Measurements from ENCODE around the gene TBC1D17. TPM values are rescaled to one million over a fixed set of nuclear protein-coding genes. Genes with fewer than 3 reads are reported as not detected.

The TBC1D17 gene
- total RNA-seq, 6 experiments from 2014 or later, result 12.6 to 38.1 (median 27.8) TPM

GRCh38 chr19:49915271-49915670 lies 37.8 kb downstream of the TBC1D17 start:
- WGBS (ENCODE audit: insufficient coverage, low coverage, low lambda C conversion rate, missing lambda C conversion rate), result 90% methylated on average over 4 of the region's 6 CpGs
- Histone ChIP-seq H3K36me3 (peaks cover 0 to 6% (median 0%) of the 10 kb centered on the region in 4 donors), H3K4me1 (peaks cover 0 to 29% (median 11%) of the 10 kb centered on the region in 4 donors), H3K4me3 (no peak overlapping the region), H3K27me3 (no peaks in the 10 kb centered on the region), H3K27ac (no peak overlapping the region), H3K9me3 (no peaks in the 10 kb centered on the region)
- intact Hi-C loops (cut with DNase I), result no loop called here
- TF ChIP-seq CTCF (IDR thresholded peaks at IDR 0.05) (no peak), POLR2A (IDR thresholded peaks at IDR 0.05) (no peak)
- ATAC-seq (no peak), DNase-seq (no peak)

GRCh38 chr19:49916839-49917733 lies 39.6 kb downstream of the TBC1D17 start:
- Histone ChIP-seq H3K4me3 (peak overlapping the region; percentile 31 to 44 (median 37)), H3K27me3 (no peaks in the 10 kb centered on the region), H3K27ac (peak overlapping the region; percentile 16 to 56 (median 41)), H3K9me3 (no peaks in the 10 kb centered on the region), H3K4me1 (peaks cover 0 to 23% (median 10%) of the 10 kb centered on the region in 4 donors), H3K36me3 (peaks cover 0 to 6% (median 0%) of the 10 kb centered on the region in 4 donors)
- DNase-seq, result peak; percentile 75 to 86 (median 81)
- WGBS (ENCODE audit: insufficient coverage, low coverage, low lambda C conversion rate, missing lambda C conversion rate), result 13% methylated on average over 12 of the region's 21 CpGs
- intact Hi-C loops (cut with DNase I), result no loop called here
- TF ChIP-seq POLR2A (IDR thresholded peaks at IDR 0.05) (peak; percentile 40), CTCF (IDR thresholded peaks at IDR 0.05) (peak; percentile 55 to 81 (median 71))
- ATAC-seq, result peak; percentile 82 to 92 (median 88)

- intact Hi-C loops (cut with DNase I), result no loop called here
- WGBS (ENCODE audit: insufficient coverage, low coverage, low lambda C conversion rate, missing lambda C conversion rate), result 88% methylated on average over 5 of the region's 8 CpGs
- peak overlapping the region in 2 of 3 donors; percentile 16 to 56 for H3K27ac ChIP-seq
- no peaks in the 10 kb centered on the region for H3K9me3 ChIP-seq
- TF ChIP-seq POLR2A (IDR thresholded peaks at IDR 0.05) (no peak), CTCF (IDR thresholded peaks at IDR 0.05) (no peak)
- no peaks in the 10 kb centered on the region for H3K27me3 ChIP-seq
- H3K4me3 ChIP-seq, result no peak overlapping the region
- ATAC-seq (no peak), DNase-seq (no peak)
- peaks cover 0 to 3% (median 0%) of the 10 kb centered on the region in 4 donors for H3K36me3 ChIP-seq
- H3K4me1 ChIP-seq, result peaks cover 0 to 33% (median 14%) of the 10 kb centered on the region in 4 donors
Observed at GRCh38 chr19:49918089-49918488, 40.6 kb downstream of the TBC1D17 start.

- no peak for TF ChIP-seq CTCF (IDR thresholded peaks at IDR 0.05)
- no peak for TF ChIP-seq POLR2A (IDR thresholded peaks at IDR 0.05)
- Histone ChIP-seq H3K27ac (no peak overlapping the region), H3K27me3 (no peaks in the 10 kb centered on the region), H3K4me3 (no peak overlapping the region), H3K9me3 (no peaks in the 10 kb centered on the region), H3K4me1 (peaks cover 0 to 44% (median 13%) of the 10 kb centered on the region in 4 donors), H3K36me3 (no peaks in the 10 kb centered on the region)
- WGBS (ENCODE audit: insufficient coverage, low coverage, low lambda C conversion rate, missing lambda C conversion rate), result 90% methylated on average over 11 of the region's 24 CpGs
- DNase-seq (peak in 1 of 3 donors; percentile 17), ATAC-seq (no peak)
- intact Hi-C loops (cut with DNase I), result no loop called here
Observed at GRCh38 chr19:49920624-49921363, 43.3 kb downstream of the TBC1D17 start.
